HepG2 (cell line): ENCODE measurements around the gene ZFHX3. TPM values are rescaled to one million over a fixed set of nuclear protein-coding genes. Genes with fewer than 3 reads are reported as not detected.

ENCODE experiments used
- FOXP4 ChIP-seq: sonication (generic); formaldehyde crosslinking; IDR thresholded peaks from 2 replicates; pipeline ENCODE4 v1.4.0; 2020; ENCODE audit warnings: missing genetic modification reagents
- HMG20A ChIP-seq: IDR thresholded peaks from 2 replicates; pipeline ENCODE4 v1.6.1; 2016; ENCODE audit warnings: borderline replicate concordance
- MYC ChIP-seq: sonication (generic); formaldehyde crosslinking; IDR thresholded peaks from 2 replicates; pipeline ENCODE4 v1.9.0; 2021; ENCODE audit warnings: missing genetic modification reagents, borderline replicate concordance
- NCOA2 ChIP-seq: sonication (generic); formaldehyde crosslinking; IDR thresholded peaks from 2 replicates; pipeline ENCODE4 v1.8.0; 2022; ENCODE audit warnings: inconsistent platforms
- NCOR1 ChIP-seq: fragments of 200-600 bp; sonication (generic); IDR thresholded peaks from 2 replicates; pipeline ENCODE4 v1.7.0; 2017; ENCODE audit warnings: antibody characterized with exemption, low read length, borderline replicate concordance
- NKX3-1 ChIP-seq: sonication (generic); formaldehyde crosslinking; IDR thresholded peaks from 2 replicates; pipeline ENCODE4 v1.5.0; 2020; ENCODE audit warnings: missing genetic modification reagents
- POGZ ChIP-seq: sonication (generic); formaldehyde crosslinking; IDR thresholded peaks from 2 replicates; pipeline ENCODE4 v1.4.0; 2020; ENCODE audit warnings: mild to moderate bottlenecking, missing genetic modification reagents
- SIX1 ChIP-seq: sonication (generic); formaldehyde crosslinking; IDR thresholded peaks from 2 replicates; pipeline ENCODE4 v1.4.0; 2020; ENCODE audit warnings: missing genetic modification reagents, borderline replicate concordance
- THRA ChIP-seq: sonication (generic); formaldehyde crosslinking; IDR thresholded peaks from 2 replicates; pipeline ENCODE4 v1.4.0; 2020; ENCODE audit warnings: missing genetic modification reagents, borderline replicate concordance
- ZNF326 ChIP-seq: sonication (generic); formaldehyde crosslinking; IDR thresholded peaks from 2 replicates; pipeline ENCODE4 v1.4.0; 2020; ENCODE audit warnings: missing genetic modification reagents, borderline replicate concordance
- ZNF496 ChIP-seq: sonication (generic); formaldehyde crosslinking; IDR thresholded peaks from 2 replicates; pipeline ENCODE4 v1.8.1; 2023; ENCODE audit warnings: mild to moderate bottlenecking, moderate library complexity, missing genetic modification reagents; ENCODE audit not compliant: insufficient replicate concordance
- ZNF543 ChIP-seq: sonication (generic); formaldehyde crosslinking; IDR thresholded peaks from 2 replicates; pipeline ENCODE4 v1.4.0; 2020; ENCODE audit warnings: mild to moderate bottlenecking, missing genetic modification reagents
- ZNF704 ChIP-seq: sonication (generic); formaldehyde crosslinking; IDR thresholded peaks from 2 replicates; pipeline ENCODE4 v1.8.1; 2023; ENCODE audit warnings: mild to moderate bottlenecking, inconsistent platforms, moderate library complexity, missing genetic modification reagents, borderline replicate concordance
- ZNF788 ChIP-seq: sonication (generic); formaldehyde crosslinking; IDR thresholded peaks from 2 replicates; pipeline ENCODE4 v1.5.0; 2020; ENCODE audit warnings: mild to moderate bottlenecking, missing genetic modification reagents, borderline replicate concordance
- polyA plus RNA-seq, 8 experiments: library from polyadenylated mRNA; depleted of rRNA in 3 of 8; stranded (reverse) in 7 of 8; unstranded in 1 of 8; fragments of >200 nt; fragmentation: Illumina TruSeq in 4 of 8; extraction: Trizol in 4 of 8; gene quantifications; 2 replicates each; pipeline versions ENCODE4 v1.2.1 to v1.2.3, GENCODE V29; 2011 to 2016; ENCODE audit warnings: low read depth in 4 of 8, missing spikeins in 1 of 8, mixed read lengths in 1 of 8; ENCODE audit not compliant: insufficient read depth in 1 of 8
- total RNA-seq, 5 experiments: library from RNA; depleted of rRNA; stranded (reverse); fragments of >200 nt; fragmentation: Illumina TruSeq; extraction: Trizol; gene quantifications; 2 replicates each; pipeline ENCODE4 v1.2.3, GENCODE V29; 2016; ENCODE audit warnings: low read depth in 1 of 5
- TF ChIP-seq, protein P1 (sequence below): IDR thresholded peaks from 2 replicates; pipeline ENCODE4 v1.6.1; 2016
- TF ChIP-seq, protein P2 (sequence below): IDR thresholded peaks from 2 replicates; pipeline ENCODE4 v1.4.0; 2020; ENCODE audit warnings: mild to moderate bottlenecking, missing genetic modification reagents

ZFHX3 gene
- total and polyA plus RNA-seq, 2 of the 13 experiments (the other 11 are each of a cell fraction or from before 2014, with no cell fraction given), result 5.0 to 6.0 TPM

- TF ChIP-seq NCOR1, result peak; percentile 48; the same call in 1 of the 2 replicates
- no peak for TF ChIP-seq ZNF704 (CRISPR knock-in tag)
- TF ChIP-seq HMG20A (CRISPR knock-in tag), result peak; percentile 51
- TF ChIP-seq SIX1 (CRISPR knock-in tag), result no peak
- peak; percentile 22; the same call in 1 of the 2 replicates for TF ChIP-seq POGZ (CRISPR knock-in tag)
- 0 out of 2 replicates have a peak, but pooled peaks have one; percentile 11 for TF ChIP-seq NKX3-1 (CRISPR knock-in tag)
- TF ChIP-seq, protein P1, sequence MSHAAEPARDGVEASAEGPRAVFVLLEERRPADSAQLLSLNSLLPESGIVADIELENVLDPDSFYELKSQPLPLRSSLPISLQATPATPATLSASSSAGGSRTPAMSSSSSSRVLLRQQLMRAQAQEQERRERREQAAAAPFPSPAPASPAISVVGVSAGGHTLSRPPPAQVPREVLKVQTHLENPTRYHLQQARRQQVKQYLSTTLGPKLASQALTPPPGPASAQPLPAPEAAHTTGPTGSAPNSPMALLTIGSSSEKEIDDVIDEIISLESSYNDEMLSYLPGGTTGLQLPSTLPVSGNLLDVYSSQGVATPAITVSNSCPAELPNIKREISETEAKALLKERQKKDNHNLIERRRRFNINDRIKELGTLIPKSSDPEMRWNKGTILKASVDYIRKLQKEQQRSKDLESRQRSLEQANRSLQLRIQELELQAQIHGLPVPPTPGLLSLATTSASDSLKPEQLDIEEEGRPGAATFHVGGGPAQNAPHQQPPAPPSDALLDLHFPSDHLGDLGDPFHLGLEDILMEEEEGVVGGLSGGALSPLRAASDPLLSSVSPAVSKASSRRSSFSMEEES (CRISPR knock-in tag), result 0 out of 2 replicates have a peak, but pooled peaks have one; percentile 16
- TF ChIP-seq ZNF326 (CRISPR knock-in tag), result no peak
- 0 out of 2 replicates have a peak, but pooled peaks have one; percentile 34 for TF ChIP-seq ZNF543 (CRISPR knock-in tag)
- TF ChIP-seq ZNF496, result no peak
- TF ChIP-seq THRA (CRISPR knock-in tag), result peak; percentile 35; the same call in 1 of the 2 replicates
- TF ChIP-seq MYC (CRISPR knock-in tag), result peak; percentile 68; the same call in 1 of the 2 replicates
- no peak; the same call in 1 of the 2 replicates for TF ChIP-seq ZNF788 (CRISPR knock-in tag)
- TF ChIP-seq, protein P2, sequence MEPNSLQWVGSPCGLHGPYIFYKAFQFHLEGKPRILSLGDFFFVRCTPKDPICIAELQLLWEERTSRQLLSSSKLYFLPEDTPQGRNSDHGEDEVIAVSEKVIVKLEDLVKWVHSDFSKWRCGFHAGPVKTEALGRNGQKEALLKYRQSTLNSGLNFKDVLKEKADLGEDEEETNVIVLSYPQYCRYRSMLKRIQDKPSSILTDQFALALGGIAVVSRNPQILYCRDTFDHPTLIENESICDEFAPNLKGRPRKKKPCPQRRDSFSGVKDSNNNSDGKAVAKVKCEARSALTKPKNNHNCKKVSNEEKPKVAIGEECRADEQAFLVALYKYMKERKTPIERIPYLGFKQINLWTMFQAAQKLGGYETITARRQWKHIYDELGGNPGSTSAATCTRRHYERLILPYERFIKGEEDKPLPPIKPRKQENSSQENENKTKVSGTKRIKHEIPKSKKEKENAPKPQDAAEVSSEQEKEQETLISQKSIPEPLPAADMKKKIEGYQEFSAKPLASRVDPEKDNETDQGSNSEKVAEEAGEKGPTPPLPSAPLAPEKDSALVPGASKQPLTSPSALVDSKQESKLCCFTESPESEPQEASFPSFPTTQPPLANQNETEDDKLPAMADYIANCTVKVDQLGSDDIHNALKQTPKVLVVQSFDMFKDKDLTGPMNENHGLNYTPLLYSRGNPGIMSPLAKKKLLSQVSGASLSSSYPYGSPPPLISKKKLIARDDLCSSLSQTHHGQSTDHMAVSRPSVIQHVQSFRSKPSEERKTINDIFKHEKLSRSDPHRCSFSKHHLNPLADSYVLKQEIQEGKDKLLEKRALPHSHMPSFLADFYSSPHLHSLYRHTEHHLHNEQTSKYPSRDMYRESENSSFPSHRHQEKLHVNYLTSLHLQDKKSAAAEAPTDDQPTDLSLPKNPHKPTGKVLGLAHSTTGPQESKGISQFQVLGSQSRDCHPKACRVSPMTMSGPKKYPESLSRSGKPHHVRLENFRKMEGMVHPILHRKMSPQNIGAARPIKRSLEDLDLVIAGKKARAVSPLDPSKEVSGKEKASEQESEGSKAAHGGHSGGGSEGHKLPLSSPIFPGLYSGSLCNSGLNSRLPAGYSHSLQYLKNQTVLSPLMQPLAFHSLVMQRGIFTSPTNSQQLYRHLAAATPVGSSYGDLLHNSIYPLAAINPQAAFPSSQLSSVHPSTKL (CRISPR knock-in tag), result peak; percentile 71
- peak; percentile 88 for TF ChIP-seq FOXP4 (CRISPR knock-in tag)
- peak; percentile 55; the same call in 1 of the 2 replicates for TF ChIP-seq NCOA2
These were observed 5.6 kb upstream of the ZFHX3 start (continued) for GRCh38 chr16:73053364-73054124.
